22Rv1 (cell line): ENCODE data around the gene FANK1.

Source experiments
- ZFX ChIP-seq: fragments of 450-650 bp; IDR thresholded peaks from 2 replicates; pipeline ENCODE4 v1.6.1; 2017; ENCODE audit warnings: antibody characterized with exemption, borderline replicate concordance
- TF ChIP-seq, protein P1 (sequence below): fragments of 450-650 bp; IDR thresholded peaks from 2 replicates; pipeline ENCODE4 v1.5.1; 2017; ENCODE audit warnings: mild to moderate bottlenecking

DNA sequence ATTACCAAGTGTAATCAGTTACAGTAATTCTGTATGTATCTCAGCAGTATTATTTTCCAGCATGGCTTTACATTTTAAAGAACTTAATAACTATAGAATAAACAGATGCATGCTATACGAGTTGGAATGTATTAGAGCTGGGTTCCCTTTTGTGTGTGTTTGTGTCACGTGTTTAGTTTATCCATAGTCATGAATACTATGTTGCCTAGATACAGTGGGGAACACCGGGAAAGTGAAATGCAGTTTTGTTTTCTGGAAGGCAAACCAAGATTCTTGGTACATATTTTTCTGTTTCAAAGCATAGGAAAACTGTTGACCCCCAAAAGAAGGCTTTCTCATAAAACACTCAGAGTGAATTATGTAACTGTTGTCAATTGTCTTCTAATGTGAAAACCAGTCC lies 119.0 kb downstream of the FANK1 start:
- TF ChIP-seq, protein P1, sequence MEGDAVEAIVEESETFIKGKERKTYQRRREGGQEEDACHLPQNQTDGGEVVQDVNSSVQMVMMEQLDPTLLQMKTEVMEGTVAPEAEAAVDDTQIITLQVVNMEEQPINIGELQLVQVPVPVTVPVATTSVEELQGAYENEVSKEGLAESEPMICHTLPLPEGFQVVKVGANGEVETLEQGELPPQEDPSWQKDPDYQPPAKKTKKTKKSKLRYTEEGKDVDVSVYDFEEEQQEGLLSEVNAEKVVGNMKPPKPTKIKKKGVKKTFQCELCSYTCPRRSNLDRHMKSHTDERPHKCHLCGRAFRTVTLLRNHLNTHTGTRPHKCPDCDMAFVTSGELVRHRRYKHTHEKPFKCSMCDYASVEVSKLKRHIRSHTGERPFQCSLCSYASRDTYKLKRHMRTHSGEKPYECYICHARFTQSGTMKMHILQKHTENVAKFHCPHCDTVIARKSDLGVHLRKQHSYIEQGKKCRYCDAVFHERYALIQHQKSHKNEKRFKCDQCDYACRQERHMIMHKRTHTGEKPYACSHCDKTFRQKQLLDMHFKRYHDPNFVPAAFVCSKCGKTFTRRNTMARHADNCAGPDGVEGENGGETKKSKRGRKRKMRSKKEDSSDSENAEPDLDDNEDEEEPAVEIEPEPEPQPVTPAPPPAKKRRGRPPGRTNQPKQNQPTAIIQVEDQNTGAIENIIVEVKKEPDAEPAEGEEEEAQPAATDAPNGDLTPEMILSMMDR, result no peak
- no peak for TF ChIP-seq ZFX
